SU-DHL-6 (cell line): ENCODE data around the gene MON2.

Source experiments
- H2AFZ ChIP-seq: fragments of 200-600 bp; sonication (generic); 2 replicates; pipeline ENCODE4 v1.6.1; 2014; ENCODE audit warnings: low read depth, mild to moderate bottlenecking, moderate library complexity, mixed read lengths, antibody characterized with exemption, low read length; ENCODE audit not compliant: severe bottlenecking
- H3F3A ChIP-seq: fragments of 200-600 bp; shearing (Covaris generic); 2 replicates; pipeline ENCODE4 v1.6.0; 2016; ENCODE audit warnings: antibody characterized with exemption, mild to moderate bottlenecking; ENCODE audit not compliant: insufficient read depth
- H3K27ac ChIP-seq: fragments of 200-600 bp; sonication (generic); 2 replicates; pipeline ENCODE4 v1.5.1; 2016; ENCODE audit warnings: low read depth, mild to moderate bottlenecking, low read length, moderate library complexity, mixed read lengths
- H3K27me3 ChIP-seq: fragments of 200-600 bp; sonication (generic), shearing (Covaris generic); 2 replicates; pipeline ENCODE4 v1.6.0; 2014; ENCODE audit warnings: mild to moderate bottlenecking, low read length
- H3K36me3 ChIP-seq: fragments of 200-600 bp; sonication (generic); 2 replicates; pipeline ENCODE4 v1.6.1; 2014; ENCODE audit warnings: mild to moderate bottlenecking, low read length, mixed read lengths
- H3K4me2 ChIP-seq: fragments of 300-600, 200-600 bp; shearing (Covaris generic), sonication (generic); 2 replicates; pipeline ENCODE4 v1.6.0; 2014; ENCODE audit warnings: low read length, low read depth, mild to moderate bottlenecking; ENCODE audit not compliant: poor library complexity, severe bottlenecking
- H3K4me3 ChIP-seq: fragments of 200-600 bp; sonication (generic); 2 replicates; pipeline ENCODE4 v1.5.1; 2014; ENCODE audit warnings: antibody characterized with exemption, low read length, mild to moderate bottlenecking, mixed read lengths; ENCODE audit not compliant: insufficient read depth, poor library complexity, severe bottlenecking
- H3K79me2 ChIP-seq: fragments of 200-600 bp; sonication (generic); 2 replicates; pipeline ENCODE4 v1.6.1; 2014; ENCODE audit warnings: mild to moderate bottlenecking, low read length, moderate library complexity; ENCODE audit not compliant: insufficient read depth
- H3K9ac ChIP-seq: fragments of 200-600 bp; sonication (generic); 2 replicates; pipeline ENCODE4 v1.7.0; 2014; ENCODE audit warnings: mild to moderate bottlenecking, low read length
- H3K9me2 ChIP-seq: fragments of 200-600 bp; sonication (generic); replicated peaks from 2 replicates; pipeline ENCODE4 v1.6.1; 2014; ENCODE audit warnings: low read length; ENCODE audit not compliant: insufficient read depth
- H3K9me3 ChIP-seq: fragments of 200-600 bp; sonication (generic); 2 replicates; pipeline ENCODE4 v1.6.1; 2014; ENCODE audit warnings: low read length, mixed read lengths; ENCODE audit not compliant: insufficient read depth
- H4K20me1 ChIP-seq: fragments of 200-600 bp; sonication (generic); 2 replicates; pipeline ENCODE4 v1.6.1; 2014; ENCODE audit warnings: low read depth, mild to moderate bottlenecking, antibody characterized with exemption, low read length, moderate library complexity, mixed read lengths
- CTCF ChIP-seq: fragments of 200-600 bp; sonication (generic); IDR thresholded peaks from one replicate; pipeline ENCODE4 v1.5.1; 2017; ENCODE audit warnings: antibody characterized with exemption, mild to moderate bottlenecking, low read length, moderate library complexity; ENCODE audit not compliant: insufficient read depth, poor library complexity, severe bottlenecking
- EZH2phosphoT487 ChIP-seq: fragments of 200-600 bp; sonication (generic), shearing (Covaris generic); conservative IDR thresholded peaks from 2 replicates; pipeline ENCODE4 v1.6.1; 2018; ENCODE audit warnings: mild to moderate bottlenecking, antibody characterized with exemption, low read length, moderate library complexity, mixed read lengths

Gene MON2

GRCh38 chr12:62532333-62532732 lies 65.7 kb downstream of the MON2 start:
- no peak overlapping the region for H3K9ac ChIP-seq
- H3K36me3 ChIP-seq = peaks cover 30% of the 10 kb centered on the region; the same call in 1 of the 2 replicates
- H3K27me3 ChIP-seq = no peaks in the 10 kb centered on the region

GRCh38 chr12:62533087-62533754 lies 66.6 kb downstream of the MON2 start:
- no peaks in the 10 kb centered on the region for H4K20me1 ChIP-seq
- peaks cover under 1% of the 10 kb centered on the region; the same call in 1 of the 2 replicates for H3F3A ChIP-seq
- H3K36me3 ChIP-seq = peaks cover 36% of the 10 kb centered on the region; the same call in 1 of the 2 replicates
- no peaks in the 10 kb centered on the region for H3K27me3 ChIP-seq
- no peaks in the 10 kb centered on the region for H3K9me3 ChIP-seq
- no peak for TF ChIP-seq EZH2phosphoT487
- TF ChIP-seq CTCF = no peak
- no peaks in the 10 kb centered on the region for H3K9me2 ChIP-seq
- H3K4me2 ChIP-seq = no peak overlapping the region
- H3K79me2 ChIP-seq = no peaks in the 10 kb centered on the region
- H3K4me3 ChIP-seq = no peak overlapping the region
- H3K27ac ChIP-seq = no peak overlapping the region
- no peak overlapping the region for H3K9ac ChIP-seq
- no peak overlapping the region for H2AFZ ChIP-seq

More at GRCh38 chr12:62532333-62532732, 65.7 kb downstream of the MON2 start:
- H3K9me3 ChIP-seq = no peaks in the 10 kb centered on the region
- TF ChIP-seq EZH2phosphoT487 = no peak
- TF ChIP-seq CTCF = no peak
- no peak overlapping the region for H3K27ac ChIP-seq
- no peaks in the 10 kb centered on the region for H3K79me2 ChIP-seq
- no peak overlapping the region for H3K4me3 ChIP-seq
- no peak overlapping the region for H3K4me2 ChIP-seq
- H3F3A ChIP-seq = peaks cover 4% of the 10 kb centered on the region; the same call in 1 of the 2 replicates
- H4K20me1 ChIP-seq = no peaks in the 10 kb centered on the region
- no peak overlapping the region for H2AFZ ChIP-seq
- no peaks in the 10 kb centered on the region for H3K9me2 ChIP-seq

GRCh38 chr12:62533755-62534107 lies 67.1 kb downstream of the MON2 start:
- no peaks in the 10 kb centered on the region for H3K9me2 ChIP-seq
- H3F3A ChIP-seq = no peaks in the 10 kb centered on the region; the same call in 1 of the 2 replicates
- peaks cover 38% of the 10 kb centered on the region; the same call in 1 of the 2 replicates for H3K36me3 ChIP-seq
- no peak overlapping the region for H3K4me2 ChIP-seq
- no peak for TF ChIP-seq CTCF
- TF ChIP-seq EZH2phosphoT487 = no peak
- H3K27me3 ChIP-seq = no peaks in the 10 kb centered on the region
- H2AFZ ChIP-seq = no peak overlapping the region
- H3K27ac ChIP-seq = no peak overlapping the region
- H3K79me2 ChIP-seq = no peaks in the 10 kb centered on the region
- H4K20me1 ChIP-seq = no peaks in the 10 kb centered on the region
- no peaks in the 10 kb centered on the region for H3K9me3 ChIP-seq
- H3K4me3 ChIP-seq = no peak overlapping the region
- no peak overlapping the region for H3K9ac ChIP-seq
